ENCODE data around the gene SORD. TPM values are rescaled to one million over a fixed set of nuclear protein-coding genes. Genes with fewer than 3 reads are reported as not detected.
A peak's percentile ranks its signal among the peaks of the same experiment; 100 is the strongest.

SORD gene
- total and polyA plus RNA-seq, 9 of the 15 experiments (the other 6 are each of a cell fraction or from before 2014, with no cell fraction given): 5.9 to 79.2 (median 29.6) TPM

- H3K9me3 ChIP-seq (replicated peaks; ENCODE audit: control insufficient read depth, insufficient read depth, low read depth, low read length): no peaks in the 10 kb centered on the region
- WGBS (ENCODE audit: insufficient coverage, low coverage, missing lambda C conversion rate): 31% methylated on average over 11 of the region's 11 CpGs
- DNase-seq (ENCODE audit: extremely low read depth in 1 of 4, low spot score in 3 of 4) (no peak), FAIRE-seq (no peak), ATAC-seq (no peak)
- peaks cover 0 to 19% of the 10 kb centered on the region in 2 experiments; a peak in 2 of 5 replicates for H3K4me1 ChIP-seq (replicated peaks in 1 of 2; ENCODE audit: control insufficient read depth in 2 of 2, insufficient read depth in 2 of 2, low read length in 2 of 2)
- H3K4me3 ChIP-seq: no peak overlapping the region
- no peak overlapping the region for H3K9ac ChIP-seq (ENCODE audit: insufficient read depth in 1 of 2, low read depth in 2 of 2, low read length in 2 of 2)
- no peaks in the 10 kb centered on the region for H3K9me1 ChIP-seq (ENCODE audit: control insufficient read depth, insufficient read depth, low read length)
- TF ChIP-seq, protein P1, sequence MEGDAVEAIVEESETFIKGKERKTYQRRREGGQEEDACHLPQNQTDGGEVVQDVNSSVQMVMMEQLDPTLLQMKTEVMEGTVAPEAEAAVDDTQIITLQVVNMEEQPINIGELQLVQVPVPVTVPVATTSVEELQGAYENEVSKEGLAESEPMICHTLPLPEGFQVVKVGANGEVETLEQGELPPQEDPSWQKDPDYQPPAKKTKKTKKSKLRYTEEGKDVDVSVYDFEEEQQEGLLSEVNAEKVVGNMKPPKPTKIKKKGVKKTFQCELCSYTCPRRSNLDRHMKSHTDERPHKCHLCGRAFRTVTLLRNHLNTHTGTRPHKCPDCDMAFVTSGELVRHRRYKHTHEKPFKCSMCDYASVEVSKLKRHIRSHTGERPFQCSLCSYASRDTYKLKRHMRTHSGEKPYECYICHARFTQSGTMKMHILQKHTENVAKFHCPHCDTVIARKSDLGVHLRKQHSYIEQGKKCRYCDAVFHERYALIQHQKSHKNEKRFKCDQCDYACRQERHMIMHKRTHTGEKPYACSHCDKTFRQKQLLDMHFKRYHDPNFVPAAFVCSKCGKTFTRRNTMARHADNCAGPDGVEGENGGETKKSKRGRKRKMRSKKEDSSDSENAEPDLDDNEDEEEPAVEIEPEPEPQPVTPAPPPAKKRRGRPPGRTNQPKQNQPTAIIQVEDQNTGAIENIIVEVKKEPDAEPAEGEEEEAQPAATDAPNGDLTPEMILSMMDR (IDR thresholded peaks at IDR 0.05 in 2 of 3, conservative IDR thresholded peaks at IDR 0.05 in 1 of 3; ENCODE audit: insufficient read depth in 2 of 3, low read depth in 1 of 3, low read length in 3 of 3): 0 out of 6 replicates have a peak, but pooled peaks of 1 of the 3 experiments have one; percentile 4
- TF ChIP-seq, protein P2, sequence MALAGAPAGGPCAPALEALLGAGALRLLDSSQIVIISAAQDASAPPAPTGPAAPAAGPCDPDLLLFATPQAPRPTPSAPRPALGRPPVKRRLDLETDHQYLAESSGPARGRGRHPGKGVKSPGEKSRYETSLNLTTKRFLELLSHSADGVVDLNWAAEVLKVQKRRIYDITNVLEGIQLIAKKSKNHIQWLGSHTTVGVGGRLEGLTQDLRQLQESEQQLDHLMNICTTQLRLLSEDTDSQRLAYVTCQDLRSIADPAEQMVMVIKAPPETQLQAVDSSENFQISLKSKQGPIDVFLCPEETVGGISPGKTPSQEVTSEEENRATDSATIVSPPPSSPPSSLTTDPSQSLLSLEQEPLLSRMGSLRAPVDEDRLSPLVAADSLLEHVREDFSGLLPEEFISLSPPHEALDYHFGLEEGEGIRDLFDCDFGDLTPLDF (CRISPR knock-in tag; IDR thresholded peaks at IDR 0.05): no peak
- no peak for TF ChIP-seq MXI1 (IDR thresholded peaks at IDR 0.05; ENCODE audit: low read depth, low read length)
- peaks cover 11 to 39% of the 10 kb centered on the region in 2 experiments; a peak in 4 of 5 replicates for H3K27me3 ChIP-seq (ENCODE audit: control insufficient read depth in 2 of 2, insufficient read depth in 2 of 2, low read length in 2 of 2)
- no peaks in the 10 kb centered on the region for H3K79me2 ChIP-seq (ENCODE audit: control insufficient read depth, insufficient read depth, low read length)
- H3K4me2 ChIP-seq (ENCODE audit: insufficient read depth, low read length): no peak overlapping the region
- ChIA-PET CTCF (ENCODE audit: low intra/inter-chr PET ratio) (no interaction called here), POLR2A (interaction anchor here (0.9 to 1.0 kb wide), 2 partner anchors 8 to 9 kb away, joined by 3 read pairs; no protein-coding TSS in a partner anchor)
- intact Hi-C loops (cut with micrococcal nuclease) (no loop called here), in situ Hi-C loops (cut with MboI) (loop anchor here (25.0 kb wide), 1 partner anchor 148 kb away; the partner anchor contains the start of gene TERB2)
- H4K20me1 ChIP-seq (replicated peaks; ENCODE audit: control insufficient read depth, insufficient read depth, low read length): 0 out of 2 replicates have a peak, but pooled peaks cover 11% of the 10 kb centered on the region
- H3K36me3 ChIP-seq (ENCODE audit: control insufficient read depth, insufficient read depth, low read length): no peaks in the 10 kb centered on the region
- BruUV-seq (replicated peaks): no TSS peak
- no peak overlapping the region for H3K27ac ChIP-seq (ENCODE audit: extremely low read depth, low read depth, low read length)
- no peak overlapping the region for H2AFZ ChIP-seq (ENCODE audit: low read depth, low read length)
Measured at GRCh38 chr15:45110256-45110820, 87.3 kb downstream of the SORD start.

Data from K562 (cell line).